ENCODE measurements around the gene KCNIP3.
"Not testable (repeated sequence)": the region's sequence is repeated elsewhere in the genome, so short reads cannot be mapped to it uniquely, and the experiment has no call there.

KCNIP3 gene

GRCh38 chr2:95402004-95402369 is 104.8 kb downstream of the KCNIP3 start:
- H2BK120ac ChIP-seq (ENCODE audit: low read depth, low read length); H3K36me3 ChIP-seq (ENCODE audit: control insufficient read depth in 1 of 2, insufficient read depth in 2 of 2, low read depth in 1 of 2, low read length in 2 of 2); H2BK15ac ChIP-seq (ENCODE audit: low read depth, poor library complexity, severe bottlenecking); H2AK5ac ChIP-seq (ENCODE audit: low read length, severe bottlenecking); H2BK5ac ChIP-seq (ENCODE audit: low read depth, low read length, poor library complexity, severe bottlenecking); DNase-seq; H4K91ac ChIP-seq (ENCODE audit: low read length); H3K23ac ChIP-seq (ENCODE audit: low read length in 2 of 2); H2BK12ac ChIP-seq (ENCODE audit: low read length in 2 of 2); H3K14ac ChIP-seq (ENCODE audit: low read length in 2 of 2); H3K9me3 ChIP-seq (ENCODE audit: control insufficient read depth, low read length); H3K27me3 ChIP-seq (ENCODE audit: control insufficient read depth in 1 of 2, insufficient read depth in 1 of 2, low read length in 2 of 2); H3K27ac ChIP-seq (ENCODE audit: low read length, poor library complexity, severe bottlenecking): not testable (repeated sequence)
- Histone ChIP-seq H3K18ac (ENCODE audit: low read depth in 1 of 2, low read length in 2 of 2) (peak overlapping the region in 1 of 2 experiments; percentile 74), H4K8ac (ENCODE audit: low read length) (peak overlapping the region; percentile 59), H3K4ac (ENCODE audit: low read depth in 1 of 2, low read length in 2 of 2) (peak overlapping the region in 1 of 2 experiments; percentile 49), H3K4me2 (ENCODE audit: low read length, poor library complexity, severe bottlenecking) (peak overlapping the region; percentile 87), H3K9ac (ENCODE audit: low read length) (peak overlapping the region; percentile 98), H3K4me1 (ENCODE audit: control insufficient read depth, insufficient read depth, low read depth, low read length) (peaks cover 16% of the 10 kb centered on the region), H3K79me1 (replicated peaks; ENCODE audit: low read length, poor library complexity, severe bottlenecking) (peaks cover 18% of the 10 kb centered on the region), H3K4me3 (ENCODE audit: insufficient read depth in 1 of 2, low read depth in 1 of 2, low read length in 2 of 2) (peak overlapping the region; percentile 77 to 98), H2AFZ (ENCODE audit: low read depth, low read length) (peak overlapping the region; percentile 87)
- 2% methylated on average over 10 of the region's 10 CpGs for WGBS

GRCh38 chr2:95402370-95403203 is 105.4 kb downstream of the KCNIP3 start, which contains the start of gene FAHD2A:
FAHD2A (plus strand) TSS chr2:95402708; CDS start chr2:95405559, 2,851 bp downstream.
- Histone ChIP-seq H3K23ac (ENCODE audit: low read length in 2 of 2) (no peak within 1 kb of the TSS), H3K18ac (ENCODE audit: low read depth in 1 of 2, low read length in 2 of 2) (peak within 1 kb of the TSS; percentile 60 to 74), H2AK5ac (ENCODE audit: low read length, severe bottlenecking) (peak within 1 kb of the TSS; percentile 62), H3K36me3 (ENCODE audit: control insufficient read depth in 1 of 2, insufficient read depth in 2 of 2, low read depth in 1 of 2, low read length in 2 of 2) (peaks cover 7 to 8% of the 10 kb centered on the region in 2 experiments), H2BK120ac (ENCODE audit: low read depth, low read length) (no peak within 1 kb of the TSS), H3K14ac (ENCODE audit: low read length in 2 of 2) (peak within 1 kb of the TSS in 1 of 2 experiments; percentile 58), H3K79me1 (replicated peaks; ENCODE audit: low read length, poor library complexity, severe bottlenecking) (peaks cover 19% of the 10 kb centered on the region), H2AFZ (ENCODE audit: low read depth, low read length) (peak within 1 kb of the TSS; percentile 87), H3K4me1 (ENCODE audit: control insufficient read depth, insufficient read depth, low read depth, low read length) (peaks cover 16% of the 10 kb centered on the region), H2BK5ac (ENCODE audit: low read depth, low read length, poor library complexity, severe bottlenecking) (no peak within 1 kb of the TSS), H3K27ac (ENCODE audit: low read length, poor library complexity, severe bottlenecking) (peak within 1 kb of the TSS; percentile 36), H3K4me2 (ENCODE audit: low read length, poor library complexity, severe bottlenecking) (peak within 1 kb of the TSS; percentile 87), H2BK12ac (ENCODE audit: low read length in 2 of 2) (no peak within 1 kb of the TSS), H3K9ac (ENCODE audit: low read length) (peak within 1 kb of the TSS; percentile 98), H3K27me3 (ENCODE audit: control insufficient read depth in 1 of 2, insufficient read depth in 1 of 2, low read length in 2 of 2) (no peaks in the 10 kb centered on the region), H3K4me3 (ENCODE audit: insufficient read depth in 1 of 2, low read depth in 1 of 2, low read length in 2 of 2) (peak within 1 kb of the TSS; percentile 77 to 98), H4K8ac (ENCODE audit: low read length) (peak within 1 kb of the TSS; percentile 99), H4K91ac (ENCODE audit: low read length) (peak within 1 kb of the TSS; percentile 62), H2BK15ac (ENCODE audit: low read depth, poor library complexity, severe bottlenecking) (peak within 1 kb of the TSS; percentile 60), H3K4ac (ENCODE audit: low read depth in 1 of 2, low read length in 2 of 2) (peak within 1 kb of the TSS; percentile 9 to 49), H3K9me3 (ENCODE audit: control insufficient read depth, low read length) (no peaks in the 10 kb centered on the region)
- DNase-seq: peak; percentile 93
- WGBS: under 1% methylated on average over 64 of the region's 64 CpGs

- Histone ChIP-seq H4K8ac (ENCODE audit: low read length) (peak overlapping the region; percentile 99), H3K4ac (ENCODE audit: low read depth in 1 of 2, low read length in 2 of 2) (peak overlapping the region in 1 of 2 experiments; percentile 9), H3K36me3 (ENCODE audit: control insufficient read depth in 1 of 2, insufficient read depth in 2 of 2, low read depth in 1 of 2, low read length in 2 of 2) (peaks cover 8 to 13% of the 10 kb centered on the region in 2 experiments), H4K91ac (ENCODE audit: low read length) (peak overlapping the region; percentile 2), H2AFZ (ENCODE audit: low read depth, low read length) (peak overlapping the region; percentile 67), H3K4me1 (ENCODE audit: control insufficient read depth, insufficient read depth, low read depth, low read length) (peaks cover 16% of the 10 kb centered on the region), H3K4me3 (ENCODE audit: insufficient read depth in 1 of 2, low read depth in 1 of 2, low read length in 2 of 2) (peak overlapping the region; percentile 77 to 98), H3K9ac (ENCODE audit: low read length) (peak overlapping the region; percentile 98), H3K4me2 (ENCODE audit: low read length, poor library complexity, severe bottlenecking) (peak overlapping the region; percentile 87), H3K27ac (ENCODE audit: low read length, poor library complexity, severe bottlenecking) (peak overlapping the region; percentile 36), H3K79me1 (replicated peaks; ENCODE audit: low read length, poor library complexity, severe bottlenecking) (peaks cover 19% of the 10 kb centered on the region), H2AK5ac (ENCODE audit: low read length, severe bottlenecking) (peak overlapping the region; percentile 62), H3K18ac (ENCODE audit: low read depth in 1 of 2, low read length in 2 of 2) (peak overlapping the region in 1 of 2 experiments; percentile 60)
- not testable (repeated sequence) for H2BK15ac ChIP-seq (ENCODE audit: low read depth, poor library complexity, severe bottlenecking); H2BK12ac ChIP-seq (ENCODE audit: low read length in 2 of 2); H3K23ac ChIP-seq (ENCODE audit: low read length in 2 of 2); H3K14ac ChIP-seq (ENCODE audit: low read length in 2 of 2); H2BK120ac ChIP-seq (ENCODE audit: low read depth, low read length); H3K27me3 ChIP-seq (ENCODE audit: control insufficient read depth in 1 of 2, insufficient read depth in 1 of 2, low read length in 2 of 2); H2BK5ac ChIP-seq (ENCODE audit: low read depth, low read length, poor library complexity, severe bottlenecking); H3K9me3 ChIP-seq (ENCODE audit: control insufficient read depth, low read length)
- peak; percentile 68 for DNase-seq
- WGBS: 6% methylated on average over 4 of the region's 5 CpGs
Measured at GRCh38 chr2:95403204-95403721, 106.1 kb downstream of the KCNIP3 start.

GRCh38 chr2:95403824-95404223 is 106.7 kb downstream of the KCNIP3 start:
- H3K4ac ChIP-seq (ENCODE audit: low read depth in 1 of 2, low read length in 2 of 2); H3K14ac ChIP-seq (ENCODE audit: low read length in 2 of 2); H3K27me3 ChIP-seq (ENCODE audit: control insufficient read depth in 1 of 2, insufficient read depth in 1 of 2, low read length in 2 of 2); DNase-seq; H3K18ac ChIP-seq (ENCODE audit: low read depth in 1 of 2, low read length in 2 of 2); H2BK120ac ChIP-seq (ENCODE audit: low read depth, low read length); H3K23ac ChIP-seq (ENCODE audit: low read length in 2 of 2); H4K91ac ChIP-seq (ENCODE audit: low read length); H3K9me3 ChIP-seq (ENCODE audit: control insufficient read depth, low read length); H2AK5ac ChIP-seq (ENCODE audit: low read length, severe bottlenecking); H2BK15ac ChIP-seq (ENCODE audit: low read depth, poor library complexity, severe bottlenecking); H2BK12ac ChIP-seq (ENCODE audit: low read length in 2 of 2); H2BK5ac ChIP-seq (ENCODE audit: low read depth, low read length, poor library complexity, severe bottlenecking); H3K27ac ChIP-seq (ENCODE audit: low read length, poor library complexity, severe bottlenecking); H4K8ac ChIP-seq (ENCODE audit: low read length): not testable (repeated sequence)
- Histone ChIP-seq H3K9ac (ENCODE audit: low read length) (peak overlapping the region; percentile 98), H3K79me1 (replicated peaks; ENCODE audit: low read length, poor library complexity, severe bottlenecking) (peaks cover 19% of the 10 kb centered on the region), H3K36me3 (ENCODE audit: control insufficient read depth in 1 of 2, insufficient read depth in 2 of 2, low read depth in 1 of 2, low read length in 2 of 2) (peaks cover 8 to 16% of the 10 kb centered on the region in 2 experiments), H3K4me2 (ENCODE audit: low read length, poor library complexity, severe bottlenecking) (peak overlapping the region; percentile 87), H2AFZ (ENCODE audit: low read depth, low read length) (peak overlapping the region; percentile 23), H3K4me1 (ENCODE audit: control insufficient read depth, insufficient read depth, low read depth, low read length) (peaks cover 16% of the 10 kb centered on the region), H3K4me3 (ENCODE audit: insufficient read depth in 1 of 2, low read depth in 1 of 2, low read length in 2 of 2) (peak overlapping the region in 1 of 2 experiments; percentile 98)
- 95% methylated on average over 5 of the region's 5 CpGs for WGBS
